Panc1 (cell line): ENCODE results near the gene CNKSR2. TPM values are rescaled to one million over a fixed set of nuclear protein-coding genes. Genes with fewer than 3 reads are reported as not detected.

Source experiments
- ATAC-seq: fragments of 200-7000 bp; cut with Tn5 transposase; 2 replicates; pipeline ENCODE4 v1.9.1; 2020; ENCODE audit warnings: mild to moderate bottlenecking, moderate library complexity
- BruUV-seq: library from RNA; stranded (reverse); fragments of 400-500 nt; replicated peaks from 2 replicates; lab custom pipeline; 2021; lab: Mats Ljungman, UMichigan
- CTCF ChIA-PET: fragments of 300-600 bp; sonication (Branson Sonifier 250); formaldehyde crosslinking; loops from one replicate; lab custom pipeline; 2022; ENCODE audit warnings: antibody characterized with exemption; lab: Charles Lee
- POLR2A ChIA-PET: fragments of 300-600 bp; sonication (Branson Sonifier 250); formaldehyde crosslinking; loops from one replicate; lab custom pipeline; 2022; ENCODE audit warnings: antibody characterized with exemption; lab: Charles Lee
- DNase-seq: peaks from one replicate; pipeline ENCODE4 v3.0.0-alpha.2; 2010; ENCODE audit warnings: low read depth, low spot score
- H3K27ac ChIP-seq: 2 replicates; pipeline ENCODE4 v1.5.1; 2011; ENCODE audit warnings: mild to moderate bottlenecking, low read length, inconsistent platforms
- H3K27me3 ChIP-seq: fragments of 200-500 bp; sonication (Bioruptor generic); 2 replicates; pipeline ENCODE4 v1.6.0; 2014; ENCODE audit warnings: low read length, inconsistent platforms; ENCODE audit not compliant: control insufficient read depth, insufficient read depth
- H3K36me3 ChIP-seq: fragments of 200-500 bp; sonication (Bioruptor generic); 2 replicates; pipeline ENCODE4 v1.5.1; 2014; ENCODE audit warnings: inconsistent platforms, mild to moderate bottlenecking, low read length, moderate library complexity; ENCODE audit not compliant: control insufficient read depth, insufficient read depth
- H3K4me1 ChIP-seq: 2 replicates; pipeline ENCODE4 v1.5.1; 2011; ENCODE audit warnings: inconsistent platforms, mild to moderate bottlenecking, low read length, moderate library complexity; ENCODE audit not compliant: control insufficient read depth, insufficient read depth
- H3K4me3 ChIP-seq, 2 experiments: 2 replicates each; pipeline ENCODE4 v1.5.1; 2011 to 2012; ENCODE audit warnings: low read depth in 2 of 2, low read length in 2 of 2, mild to moderate bottlenecking in 2 of 2, inconsistent platforms in 1 of 2, moderate library complexity in 1 of 2
- H3K9me3 ChIP-seq: fragments of 200-500 bp; sonication (Bioruptor generic); 2 replicates; pipeline ENCODE4 v1.5.1; 2014; ENCODE audit warnings: low read depth, mild to moderate bottlenecking, inconsistent platforms, low read length, moderate library complexity; ENCODE audit not compliant: control insufficient read depth, insufficient read depth
- POLR2AphosphoS5 ChIP-seq: IDR thresholded peaks from 2 replicates; pipeline ENCODE4 v1.6.1; 2012; ENCODE audit warnings: mild to moderate bottlenecking, low read depth, low read length, moderate library complexity
- REST ChIP-seq, 2 experiments: IDR thresholded peaks; 2 replicates each; pipeline ENCODE4 v1.6.1; 2011 to 2012; ENCODE audit warnings: low read depth in 2 of 2, control low read depth in 1 of 2, low read length in 1 of 2, mild to moderate bottlenecking in 1 of 2, moderate library complexity in 1 of 2; ENCODE audit not compliant: insufficient read depth in 1 of 2
- SIN3A ChIP-seq: IDR thresholded peaks from 2 replicates; pipeline ENCODE4 v1.6.1; 2012; ENCODE audit warnings: low read depth, mild to moderate bottlenecking, low read length, moderate library complexity, borderline replicate concordance; ENCODE audit not compliant: insufficient read depth
- TCF7L2 ChIP-seq: IDR thresholded peaks from 2 replicates; pipeline ENCODE4 v1.6.1; 2011; ENCODE audit warnings: mild to moderate bottlenecking, low read depth, low read length, inconsistent platforms
- in situ Hi-C: cut with HindIII; loops from 2 replicates; pipeline ENCODE4 v1.10.0; 2016; ENCODE audit warnings: low sequenced_read_pairs, low pct_unique_long_range_greater_than_20kb
- intact Hi-C: fragments of 100-400 bp; cut with micrococcal nuclease; formaldehyde crosslinking; loops from one replicate; pipeline ENCODE4 v1.10.0; 2022; ENCODE audit not compliant: unreplicated experiment
- total RNA-seq: library from RNA; stranded (reverse); gene quantifications from one replicate; pipeline ENCODE4 v1.2.1, GENCODE V29; 2021; ENCODE audit not compliant: unreplicated experiment
- TF ChIP-seq, protein P1 (sequence below): fragments of 450-650 bp; IDR thresholded peaks from 2 replicates; pipeline ENCODE4 v1.5.1; 2017; ENCODE audit warnings: mild to moderate bottlenecking

Gene CNKSR2
- total RNA-seq, 1 experiment from 2014 or later: not detected

DNA sequence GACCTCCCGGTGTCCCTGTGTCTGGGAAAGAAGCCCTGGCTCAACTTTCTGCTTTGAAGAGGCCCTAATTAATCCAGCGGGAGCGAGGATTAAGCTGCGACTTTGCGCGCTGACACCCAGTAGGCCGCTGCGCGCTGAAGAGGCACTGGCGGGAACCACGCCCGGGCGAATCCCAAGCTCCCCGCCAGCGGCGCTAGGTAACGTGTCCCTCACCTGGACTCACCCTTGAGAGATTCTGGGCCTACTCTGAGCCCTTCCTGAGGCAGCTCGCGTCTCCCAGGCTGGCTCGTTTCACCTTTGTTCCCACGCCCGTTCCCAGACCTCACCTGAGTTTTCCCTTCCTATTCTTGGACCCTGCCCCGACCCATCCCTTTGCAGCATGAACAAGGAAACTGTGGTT lies 284.5 kb downstream of the CNKSR2 start:
- DNase-seq: no peak
- Histone ChIP-seq H3K4me3 (peak overlapping the region; percentile 29 to 43), H3K27ac (no peak overlapping the region), H3K9me3 (no peaks in the 10 kb centered on the region), H3K4me1 (no peaks in the 10 kb centered on the region), H3K27me3 (no peaks in the 10 kb centered on the region), H3K36me3 (no peaks in the 10 kb centered on the region)
- TF ChIP-seq REST (IDR thresholded peaks at IDR 0.05; ENCODE audit: insufficient read depth in 1 of 2, low read depth in 2 of 2, low read length in 1 of 2): no peak
- TF ChIP-seq TCF7L2: no peak
- TF ChIP-seq POLR2AphosphoS5: no peak
- no peak for TF ChIP-seq SIN3A
- TF ChIP-seq, protein P1, sequence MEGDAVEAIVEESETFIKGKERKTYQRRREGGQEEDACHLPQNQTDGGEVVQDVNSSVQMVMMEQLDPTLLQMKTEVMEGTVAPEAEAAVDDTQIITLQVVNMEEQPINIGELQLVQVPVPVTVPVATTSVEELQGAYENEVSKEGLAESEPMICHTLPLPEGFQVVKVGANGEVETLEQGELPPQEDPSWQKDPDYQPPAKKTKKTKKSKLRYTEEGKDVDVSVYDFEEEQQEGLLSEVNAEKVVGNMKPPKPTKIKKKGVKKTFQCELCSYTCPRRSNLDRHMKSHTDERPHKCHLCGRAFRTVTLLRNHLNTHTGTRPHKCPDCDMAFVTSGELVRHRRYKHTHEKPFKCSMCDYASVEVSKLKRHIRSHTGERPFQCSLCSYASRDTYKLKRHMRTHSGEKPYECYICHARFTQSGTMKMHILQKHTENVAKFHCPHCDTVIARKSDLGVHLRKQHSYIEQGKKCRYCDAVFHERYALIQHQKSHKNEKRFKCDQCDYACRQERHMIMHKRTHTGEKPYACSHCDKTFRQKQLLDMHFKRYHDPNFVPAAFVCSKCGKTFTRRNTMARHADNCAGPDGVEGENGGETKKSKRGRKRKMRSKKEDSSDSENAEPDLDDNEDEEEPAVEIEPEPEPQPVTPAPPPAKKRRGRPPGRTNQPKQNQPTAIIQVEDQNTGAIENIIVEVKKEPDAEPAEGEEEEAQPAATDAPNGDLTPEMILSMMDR: no peak
- ChIA-PET POLR2A (no interaction called here), CTCF (no interaction called here)
- ATAC-seq: peak; percentile 74
- in situ Hi-C loops: no loop called here
- intact Hi-C loops: no loop called here
- no TSS peak for BruUV-seq

DNA sequence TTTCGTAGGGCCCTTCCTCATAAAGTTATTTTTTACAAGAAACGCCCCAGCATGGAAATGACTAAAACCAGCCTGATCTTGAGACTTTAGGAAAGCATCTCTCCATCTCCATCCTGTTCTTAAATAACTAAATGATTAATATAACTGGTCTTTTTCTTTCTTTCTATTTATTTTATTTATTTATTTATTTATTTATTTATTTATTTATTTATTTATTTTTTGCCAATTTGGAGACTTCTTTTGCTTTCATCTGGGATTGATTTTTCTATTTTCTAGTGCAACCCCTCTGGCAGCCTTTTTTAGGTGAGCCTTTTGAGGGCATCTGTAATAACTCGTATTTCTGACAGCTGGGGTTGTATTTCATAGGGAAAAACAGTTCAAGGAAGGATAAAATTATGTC lies 285.1 kb downstream of the CNKSR2 start:
- no peaks in the 10 kb centered on the region for H3K4me1 ChIP-seq
- H3K36me3 ChIP-seq: no peaks in the 10 kb centered on the region
- peak overlapping the region in 1 of 2 experiments; percentile 43; a peak in 2 of 4 replicates for H3K4me3 ChIP-seq
- in situ Hi-C loops: no loop called here
- ATAC-seq: no peak
- ChIA-PET CTCF (no interaction called here), POLR2A (no interaction called here)
- no TSS peak for BruUV-seq
- H3K27me3 ChIP-seq: no peaks in the 10 kb centered on the region
- intact Hi-C loops: no loop called here
- TF ChIP-seq, protein P1: no peak
- TF ChIP-seq TCF7L2 (no peak), REST (IDR thresholded peaks at IDR 0.05; ENCODE audit: insufficient read depth in 1 of 2, low read depth in 2 of 2, low read length in 1 of 2) (no peak), SIN3A (no peak), POLR2AphosphoS5 (no peak)
- H3K9me3 ChIP-seq: no peaks in the 10 kb centered on the region
- no peak for DNase-seq
- no peak overlapping the region for H3K27ac ChIP-seq
